Suprapubic skin (tissue), 4 donors: Measurements from ENCODE around the gene ABCC3.

Experiments
- CTCF ChIP-seq, 2 donors: fragments of 200-600 bp in 1 of 2; fragments of 450-650 bp in 1 of 2; sonication (generic) in 1 of 2; IDR thresholded peaks; one replicate each; pipeline ENCODE4 v1.5.1; 2016 to 2019; ENCODE audit warnings: antibody characterized with exemption in 2 of 2, mild to moderate bottlenecking in 1 of 2, moderate library complexity in 1 of 2
- EP300 ChIP-seq: sonication (generic); formaldehyde crosslinking; IDR thresholded peaks from one replicate; pipeline ENCODE4 v1.6.1; 2017; ENCODE audit warnings: antibody characterized with exemption
- POLR2A ChIP-seq, 2 donors: fragments of 450-650 bp; IDR thresholded peaks; one replicate each; pipeline ENCODE4 v1.6.1; 2017; ENCODE audit warnings: antibody characterized with exemption in 2 of 2, mild to moderate bottlenecking in 2 of 2, moderate library complexity in 2 of 2
- POLR2AphosphoS5 ChIP-seq, 3 donors: sonication (generic); formaldehyde crosslinking; IDR thresholded peaks; one replicate each; pipeline ENCODE4 v1.6.1; 2017; ENCODE audit warnings: antibody characterized with exemption in 3 of 3

GRCh38 chr17:50680126-50680525 lies 45.4 kb downstream of the ABCC3 start:
- TF ChIP-seq CTCF (IDR thresholded peaks at IDR 0.05) = no peak
- TF ChIP-seq POLR2AphosphoS5 (IDR thresholded peaks at IDR 0.05) = no peak
- TF ChIP-seq POLR2A (IDR thresholded peaks at IDR 0.05) = no peak
- no peak for TF ChIP-seq EP300
